H1 (cell line): ENCODE results near the gene FRMD5. TPM values are rescaled to one million over a fixed set of nuclear protein-coding genes. Genes with fewer than 3 reads are reported as not detected.
A peak's percentile ranks its signal among the peaks of the same experiment; 100 is the strongest.

ENCODE experiments used
- CTCF ChIA-PET: fragments of 300-600 bp; sonication (Branson Sonifier 250); formaldehyde crosslinking; loops from one replicate; lab custom pipeline; 2021; ENCODE audit not compliant: partially characterized antibody; lab: Charles Lee
- POLR2A ChIA-PET: fragments of 300-600 bp; sonication (Branson Sonifier 250); formaldehyde crosslinking; loops from one replicate; lab custom pipeline; 2021; ENCODE audit warnings: inconsistent platforms; ENCODE audit not compliant: partially characterized antibody; lab: Charles Lee
- DNase-seq, 2 experiments: peaks; one replicate each; pipeline versions ENCODE4 v3.0.0 to v3.0.0-alpha.2; 2010 to 2022; ENCODE audit warnings: low spot score in 2 of 2, low read depth in 1 of 2, mixed read lengths in 1 of 2
- FAIRE-seq: peaks from 2 replicates; lab custom pipeline; 2011; peaks lifted over from hg19 to GRCh38; lab: Jason Lieb, UNC
- H2AFZ ChIP-seq: 2 replicates; pipeline ENCODE4 v1.8.1; 2012; ENCODE audit warnings: low read length, inconsistent platforms
- H2AK5ac ChIP-seq: 2 replicates; pipeline ENCODE4 v1.6.1; 2013; ENCODE audit warnings: low read depth, low read length
- H2BK120ac ChIP-seq: replicated peaks from 2 replicates; pipeline ENCODE3; 2013; ENCODE audit warnings: low read depth, low read length, inconsistent platforms
- H2BK12ac ChIP-seq: 2 replicates; pipeline ENCODE4 v1.6.1; 2013; ENCODE audit warnings: low read depth, low read length
- H2BK15ac ChIP-seq: 2 replicates; pipeline ENCODE4 v1.6.1; 2013; ENCODE audit warnings: low read length
- H2BK20ac ChIP-seq: 2 replicates; pipeline ENCODE4 v1.6.1; 2013; ENCODE audit warnings: low read length
- H2BK5ac ChIP-seq: 2 replicates; pipeline ENCODE4 v1.6.1; 2013; ENCODE audit warnings: low read depth, low read length
- H3K14ac ChIP-seq: 2 replicates; pipeline ENCODE4 v1.6.1; 2013; ENCODE audit warnings: inconsistent platforms; ENCODE audit not compliant: insufficient read length
- H3K18ac ChIP-seq: 2 replicates; pipeline ENCODE4 v1.6.1; 2013; ENCODE audit warnings: low read length; ENCODE audit errors: extremely low read depth
- H3K23ac ChIP-seq: 2 replicates; pipeline ENCODE4 v1.6.1; 2013; ENCODE audit warnings: inconsistent platforms; ENCODE audit not compliant: insufficient read length
- H3K23me2 ChIP-seq: 2 replicates; pipeline ENCODE4 v1.6.1; 2013; ENCODE audit warnings: low read depth, low read length
- H3K27ac ChIP-seq: 2 replicates; pipeline ENCODE4 v1.6.1; 2011; ENCODE audit warnings: low read depth, low read length, inconsistent platforms
- H3K27me3 ChIP-seq, 4 experiments: replicated peaks in 1 of 4; 1 replicate in 1 of 4; 2 replicates in 3 of 4; pipeline versions ENCODE4 v1.6.1 to v1.8.1; 2011 to 2013; ENCODE audit warnings: low read length in 3 of 4, mild to moderate bottlenecking in 3 of 4, inconsistent platforms in 2 of 4, mixed read lengths in 2 of 4, moderate library complexity in 1 of 4; ENCODE audit not compliant: control insufficient read depth in 3 of 4, insufficient read depth in 3 of 4; ENCODE audit errors: extremely low read depth in 1 of 4
- H3K36me3 ChIP-seq, 4 experiments: 2 replicates each; pipeline versions ENCODE4 v1.6.1 to v1.8.1; 2011 to 2013; ENCODE audit warnings: mild to moderate bottlenecking in 4 of 4, low read length in 3 of 4, moderate library complexity in 2 of 4, control low read depth in 1 of 4, inconsistent platforms in 1 of 4; ENCODE audit not compliant: insufficient read depth in 4 of 4, control insufficient read depth in 2 of 4
- H3K4ac ChIP-seq: replicated peaks from 2 replicates; pipeline ENCODE3; 2013; ENCODE audit warnings: low read length, low read depth, mixed read lengths, inconsistent platforms; ENCODE audit not compliant: insufficient read length
- H3K4me1 ChIP-seq, 4 experiments: replicated peaks in 1 of 4; 1 replicate in 1 of 4; 2 replicates in 3 of 4; pipeline versions ENCODE4 v1.6.1 to v1.8.1; 2011 to 2013; ENCODE audit warnings: low read length in 3 of 4, inconsistent platforms in 2 of 4, mixed read lengths in 1 of 4; ENCODE audit not compliant: insufficient read depth in 4 of 4, control insufficient read depth in 3 of 4
- H3K4me2 ChIP-seq, 2 experiments: 2 replicates each; pipeline versions ENCODE4 v1.6.1 to v1.8.1; 2011 to 2013; ENCODE audit warnings: low read depth in 2 of 2, low read length in 2 of 2, control low read depth in 1 of 2, inconsistent platforms in 1 of 2, mild to moderate bottlenecking in 1 of 2; ENCODE audit not compliant: insufficient read depth in 1 of 2
- H3K4me3 ChIP-seq, 4 experiments: fragments of 200-600, 300-600 bp in 1 of 4; sonication (generic), shearing (Covaris generic), sonication (Bioruptor Twin) in 1 of 4; 2 replicates each; pipeline versions ENCODE4 v1.5.1 to v1.8.1; 2011 to 2016; ENCODE audit warnings: low read length in 4 of 4, low read depth in 3 of 4, control low read depth in 2 of 4, inconsistent platforms in 2 of 4, mild to moderate bottlenecking in 2 of 4, mixed read lengths in 1 of 4, moderate library complexity in 1 of 4; ENCODE audit not compliant: insufficient read depth in 2 of 4; ENCODE audit errors: extremely low read depth in 1 of 4
- H3K56ac ChIP-seq: replicated peaks from 2 replicates; pipeline ENCODE3; 2013; ENCODE audit warnings: low read depth, mild to moderate bottlenecking, mixed read lengths, low read length, inconsistent platforms; ENCODE audit not compliant: insufficient read length
- H3K79me1 ChIP-seq: 2 replicates; pipeline ENCODE4 v1.6.1; 2013; ENCODE audit warnings: low read depth, low read length, control low read depth
- H3K79me2 ChIP-seq, 2 experiments: 2 replicates each; pipeline versions ENCODE4 v1.6.1 to v1.8.1; 2012 to 2013; ENCODE audit warnings: low read length in 2 of 2, mild to moderate bottlenecking in 2 of 2, inconsistent platforms in 1 of 2; ENCODE audit not compliant: insufficient read depth in 2 of 2, control insufficient read depth in 1 of 2
- H3K9ac ChIP-seq, 4 experiments: replicated peaks in 1 of 4; 1 replicate in 1 of 4; 2 replicates in 3 of 4; pipeline versions ENCODE4 v1.6.1 to v1.8.1; 2011 to 2013; ENCODE audit warnings: low read depth in 3 of 4, low read length in 3 of 4, control low read depth in 2 of 4, mild to moderate bottlenecking in 2 of 4, moderate library complexity in 2 of 4, inconsistent platforms in 1 of 4; ENCODE audit errors: extremely low read depth in 1 of 4
- H3K9me3 ChIP-seq, 2 experiments: 2 replicates each; pipeline versions ENCODE4 v1.6.1 to v1.8.1; 2012 to 2013; ENCODE audit warnings: mild to moderate bottlenecking in 2 of 2, moderate library complexity in 2 of 2, control low read depth in 1 of 2, inconsistent platforms in 1 of 2, low read depth in 1 of 2, low read length in 1 of 2, mixed read lengths in 1 of 2; ENCODE audit not compliant: insufficient read depth in 2 of 2
- H4K20me1 ChIP-seq, 2 experiments: replicated peaks in 1 of 2; 2 replicates each; pipeline versions ENCODE3 to v1.8.1; 2011 to 2013; ENCODE audit warnings: inconsistent platforms in 2 of 2, low read length in 2 of 2, mild to moderate bottlenecking in 1 of 2; ENCODE audit not compliant: insufficient read depth in 2 of 2, control insufficient read depth in 1 of 2
- H4K5ac ChIP-seq: 2 replicates; pipeline ENCODE4 v1.6.1; 2013; ENCODE audit warnings: low read length, low read depth, mixed read lengths, inconsistent platforms; ENCODE audit not compliant: insufficient read length
- H4K8ac ChIP-seq: 2 replicates; pipeline ENCODE4 v1.8.0; 2013; ENCODE audit warnings: mild to moderate bottlenecking, moderate library complexity, low read length, inconsistent platforms; ENCODE audit not compliant: insufficient read depth; ENCODE audit errors: extremely low read depth
- H4K91ac ChIP-seq: replicated peaks from 2 replicates; pipeline ENCODE3; 2013; ENCODE audit warnings: low read length, mixed read lengths, inconsistent platforms; ENCODE audit not compliant: insufficient read length
- KDM1A ChIP-seq: fragments of 200-600, 300-600 bp; sonication (generic); IDR thresholded peaks from 2 replicates; pipeline ENCODE4 v1.7.1; 2016; ENCODE audit warnings: mild to moderate bottlenecking, low read length, borderline replicate concordance
- KDM4A ChIP-seq: IDR thresholded peaks from one replicate; pipeline ENCODE4 v1.7.1; 2012; ENCODE audit warnings: low read depth, mild to moderate bottlenecking, moderate library complexity, low read length, inconsistent platforms; ENCODE audit not compliant: severe bottlenecking
- KDM5A ChIP-seq: fragments of 200-600 bp; IDR thresholded peaks from 2 replicates; pipeline ENCODE4 v1.7.1; 2012; ENCODE audit warnings: mild to moderate bottlenecking, low read length, inconsistent platforms, mixed read lengths
- WGBS, 2 experiments: shearing (Covaris generic) in 1 of 2; methylation state at CpG; one replicate each; pipeline versions ENCODE4 v1.1.6 to v1.1.7; 2013 to 2015; ENCODE audit warnings: low lambda C conversion rate in 2 of 2, mixed read lengths in 2 of 2, inconsistent platforms in 1 of 2, low coverage in 1 of 2, missing lambda C conversion rate in 1 of 2; ENCODE audit not compliant: insufficient replicate concordance in 2 of 2, insufficient coverage in 1 of 2, insufficient read length in 1 of 2; ENCODE audit errors: extremely low coverage in 1 of 2, missing lambda C conversion rate in 1 of 2; 5-methylcytosine and 5-hydroxymethylcytosine counted together
- polyA plus RNA-seq, 7 experiments: library from polyadenylated mRNA; depleted of rRNA in 3 of 7; stranded (reverse) in 5 of 7; unstranded in 2 of 7; fragments of >200 nt in 5 of 7; fragments of 200-250 nt in 2 of 7; gene quantifications; 1 replicate in 5 of 7; 2 replicates in 1 of 7; 4 replicates in 1 of 7; pipeline versions ENCODE4 v1.2.1 to v1.2.3, GENCODE V29; 2011 to 2013; ENCODE audit warnings: missing spikeins in 2 of 7, mixed read lengths in 2 of 7
- total RNA-seq: library from RNA; stranded (reverse); fragmentation: NEBNext Ultra II Directional; extraction: Animal tissue kit (Norgen Biotek cat#: 25700); gene quantifications from 2 replicates; pipeline ENCODE4 v1.2.1, GENCODE V29; 2021

FRMD5 gene
- total and polyA plus RNA-seq, 2 of the 8 experiments (the other 6 are each of a cell fraction or from before 2014, with no cell fraction given) = 10.1 to 12.6 TPM

- Histone ChIP-seq H4K20me1 (no peaks in the 10 kb centered on the region), H3K56ac (no peak overlapping the region), H3K14ac (no peak overlapping the region), H3K79me2 (no peaks in the 10 kb centered on the region), H2BK15ac (no peak overlapping the region), H2BK5ac (no peak overlapping the region), H3K79me1 (no peaks in the 10 kb centered on the region), H2BK20ac (no peak overlapping the region), H4K91ac (no peak overlapping the region), H4K5ac (no peak overlapping the region), H4K8ac (no peak overlapping the region), H3K27ac (peak overlapping the region; percentile 5; the same call in 1 of the 2 replicates), H3K18ac (no peak overlapping the region), H2AFZ (no peak overlapping the region), H2BK12ac (no peak overlapping the region), H3K23me2 (no peaks in the 10 kb centered on the region), H3K4me1 (peaks cover 0 to 13% (median 5%) of the 10 kb centered on the region in 4 experiments; a peak in 3 of 7 replicates), H3K4me2 (no peak overlapping the region), H3K36me3 (peaks cover 0 to 3% (median 0%) of the 10 kb centered on the region in 4 experiments; a peak in 3 of 8 replicates), H3K27me3 (no peaks in the 10 kb centered on the region), H3K23ac (no peak overlapping the region), H2AK5ac (0 out of 2 replicates have a peak overlapping the region, but pooled peaks have one; percentile 42), H3K4me3 (no peak overlapping the region), H3K4ac (no peak overlapping the region), H3K9ac (no peak overlapping the region), H3K9me3 (no peaks in the 10 kb centered on the region), H2BK120ac (no peak overlapping the region)
- no peak for FAIRE-seq
- 90% methylated on average over 5 of the region's 5 CpGs; no CpG with 5 or more reads in 1 of the 2 experiments for WGBS, 2 experiments
- ChIA-PET CTCF (interaction anchor here (0.7 to 5.4 kb wide), 22 partner anchors 8 to 370 kb away, joined by 3 to 54 read pairs (median 4); no protein-coding TSS in a partner anchor), POLR2A (interaction anchor here (1.0 to 1.3 kb wide), 2 partner anchors 69 to 104 kb away, joined by 3 read pairs; partner anchors contain the start of gene ELL3)
- DNase-seq = no peak
- no peak for TF ChIP-seq KDM5A
- no peak for TF ChIP-seq KDM1A
- TF ChIP-seq KDM4A = no peak
These were observed 314.5 kb downstream of the FRMD5 start for GRCh38 chr15:43880406-43881194.
